NB4 (cell line): ENCODE measurements around the gene NCS1.

ENCODE experiments used
- POLR2A ChIP-seq: IDR thresholded peaks from 2 replicates; pipeline ENCODE4 v1.6.1; 2011; ENCODE audit warnings: mild to moderate bottlenecking; ENCODE audit not compliant: insufficient read length; ENCODE audit errors: extremely low read depth
- TF ChIP-seq, protein P1 (sequence below): IDR thresholded peaks from one replicate; pipeline ENCODE4 v1.5.1; 2012; ENCODE audit warnings: low read depth, low read length
- TF ChIP-seq, protein P2 (sequence below): IDR thresholded peaks from 2 replicates; pipeline ENCODE4 v1.6.1; 2011; ENCODE audit warnings: low read depth, low read length

DNA sequence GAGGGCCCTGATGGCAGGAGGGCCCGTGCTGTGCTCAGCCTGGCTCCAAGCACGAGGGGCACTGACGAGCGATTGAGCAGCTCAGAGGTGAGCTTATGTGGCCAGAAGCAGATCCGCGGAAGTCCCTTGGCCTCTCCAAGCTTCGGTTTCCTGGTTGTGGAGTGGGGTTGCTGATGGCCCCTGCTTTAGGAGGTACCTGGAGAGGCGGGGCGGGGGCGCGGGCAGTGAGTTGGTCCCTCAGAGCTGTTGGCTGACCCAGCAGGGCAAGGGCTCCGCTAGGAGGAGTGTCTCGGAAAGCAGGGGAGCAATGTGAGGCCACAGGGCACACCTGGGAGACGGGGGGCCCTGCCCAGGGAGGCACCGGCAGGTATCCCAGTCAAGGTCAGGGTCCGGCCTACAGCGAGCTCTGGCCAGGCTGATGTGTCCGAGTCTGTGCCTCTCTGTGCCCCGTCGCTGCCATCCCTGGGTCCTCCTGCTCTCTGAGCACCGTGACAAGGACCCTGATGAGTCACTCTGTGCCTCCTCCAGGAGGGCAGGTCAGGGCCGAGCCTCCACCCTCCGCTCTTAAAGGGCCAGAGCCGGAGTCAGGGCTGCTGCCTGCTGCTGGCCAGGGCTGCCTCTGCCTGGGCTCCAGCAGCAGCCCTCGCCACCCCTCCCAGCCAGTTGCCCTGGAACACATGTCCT, 14.8 kb downstream of the NCS1 start:
- TF ChIP-seq, protein P1, sequence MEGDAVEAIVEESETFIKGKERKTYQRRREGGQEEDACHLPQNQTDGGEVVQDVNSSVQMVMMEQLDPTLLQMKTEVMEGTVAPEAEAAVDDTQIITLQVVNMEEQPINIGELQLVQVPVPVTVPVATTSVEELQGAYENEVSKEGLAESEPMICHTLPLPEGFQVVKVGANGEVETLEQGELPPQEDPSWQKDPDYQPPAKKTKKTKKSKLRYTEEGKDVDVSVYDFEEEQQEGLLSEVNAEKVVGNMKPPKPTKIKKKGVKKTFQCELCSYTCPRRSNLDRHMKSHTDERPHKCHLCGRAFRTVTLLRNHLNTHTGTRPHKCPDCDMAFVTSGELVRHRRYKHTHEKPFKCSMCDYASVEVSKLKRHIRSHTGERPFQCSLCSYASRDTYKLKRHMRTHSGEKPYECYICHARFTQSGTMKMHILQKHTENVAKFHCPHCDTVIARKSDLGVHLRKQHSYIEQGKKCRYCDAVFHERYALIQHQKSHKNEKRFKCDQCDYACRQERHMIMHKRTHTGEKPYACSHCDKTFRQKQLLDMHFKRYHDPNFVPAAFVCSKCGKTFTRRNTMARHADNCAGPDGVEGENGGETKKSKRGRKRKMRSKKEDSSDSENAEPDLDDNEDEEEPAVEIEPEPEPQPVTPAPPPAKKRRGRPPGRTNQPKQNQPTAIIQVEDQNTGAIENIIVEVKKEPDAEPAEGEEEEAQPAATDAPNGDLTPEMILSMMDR = no peak
- TF ChIP-seq, protein P2, sequence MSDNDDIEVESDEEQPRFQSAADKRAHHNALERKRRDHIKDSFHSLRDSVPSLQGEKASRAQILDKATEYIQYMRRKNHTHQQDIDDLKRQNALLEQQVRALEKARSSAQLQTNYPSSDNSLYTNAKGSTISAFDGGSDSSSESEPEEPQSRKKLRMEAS = no peak
- TF ChIP-seq POLR2A = no peak
